ENCODE measurements around the gene LRRC71. TPM values are rescaled to one million over a fixed set of nuclear protein-coding genes. Genes with fewer than 3 reads are reported as not detected.

LRRC71 gene
- total RNA-seq, 4 donors from 2014 or later: not detected

DNA sequence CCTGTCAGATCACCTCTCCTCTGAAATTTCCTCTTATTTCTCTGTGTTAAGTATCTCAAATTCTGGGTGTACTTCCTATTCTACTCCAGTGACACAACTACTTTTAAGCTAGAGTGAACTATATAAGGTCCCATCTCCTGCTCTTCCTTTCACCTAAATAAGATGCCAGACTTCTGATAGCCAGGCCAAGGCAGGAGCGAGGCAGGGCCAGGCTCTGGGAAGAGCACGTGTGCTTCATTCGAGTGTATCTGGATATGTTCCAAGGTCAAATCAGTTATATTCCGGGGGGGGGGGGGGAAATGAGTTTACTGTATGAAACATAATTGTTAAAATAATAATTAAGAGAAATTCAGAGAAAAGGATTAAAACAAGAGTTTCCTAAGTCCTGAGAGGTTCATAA, 60.1 kb downstream of the LRRC71 start:
- no peak overlapping the region for H3K4me3 ChIP-seq
- no peak for TF ChIP-seq POLR2A (IDR thresholded peaks at IDR 0.05)
- TF ChIP-seq, protein P1, sequence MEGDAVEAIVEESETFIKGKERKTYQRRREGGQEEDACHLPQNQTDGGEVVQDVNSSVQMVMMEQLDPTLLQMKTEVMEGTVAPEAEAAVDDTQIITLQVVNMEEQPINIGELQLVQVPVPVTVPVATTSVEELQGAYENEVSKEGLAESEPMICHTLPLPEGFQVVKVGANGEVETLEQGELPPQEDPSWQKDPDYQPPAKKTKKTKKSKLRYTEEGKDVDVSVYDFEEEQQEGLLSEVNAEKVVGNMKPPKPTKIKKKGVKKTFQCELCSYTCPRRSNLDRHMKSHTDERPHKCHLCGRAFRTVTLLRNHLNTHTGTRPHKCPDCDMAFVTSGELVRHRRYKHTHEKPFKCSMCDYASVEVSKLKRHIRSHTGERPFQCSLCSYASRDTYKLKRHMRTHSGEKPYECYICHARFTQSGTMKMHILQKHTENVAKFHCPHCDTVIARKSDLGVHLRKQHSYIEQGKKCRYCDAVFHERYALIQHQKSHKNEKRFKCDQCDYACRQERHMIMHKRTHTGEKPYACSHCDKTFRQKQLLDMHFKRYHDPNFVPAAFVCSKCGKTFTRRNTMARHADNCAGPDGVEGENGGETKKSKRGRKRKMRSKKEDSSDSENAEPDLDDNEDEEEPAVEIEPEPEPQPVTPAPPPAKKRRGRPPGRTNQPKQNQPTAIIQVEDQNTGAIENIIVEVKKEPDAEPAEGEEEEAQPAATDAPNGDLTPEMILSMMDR (IDR thresholded peaks at IDR 0.05): no peak
- H3K9me3 ChIP-seq: no peaks in the 10 kb centered on the region
- H3K27ac ChIP-seq: no peak overlapping the region
- no peak for DNase-seq
- H3K27me3 ChIP-seq: no peaks in the 10 kb centered on the region
- peaks cover 0 to 79% (median 0%) of the 10 kb centered on the region in 3 donors for H3K36me3 ChIP-seq
- no peaks in the 10 kb centered on the region for H3K4me1 ChIP-seq

Small RNA genes within 50 kb of the gene (small RNA-seq; reads per million reads assigned to genes)
- gene MIR765: 0 to 0.06 reads per million in 2 donors

Other genes starting within 250 kb of the LRRC71 start
- gene NES, start 243.2 kb upstream of the LRRC71 start, total RNA-seq: 10 to 100 TPM in 1 of 4 donors, 1 to 10 TPM in 3; 2.8 to 25.6 (median 3.1) TPM
- 1 to 10 TPM in 2 of 4 donors, not detected in 2; 3.6 to 5.0 TPM for gene CRABP2, start 215.0 kb upstream of the LRRC71 start, total RNA-seq
- gene METTL25B, start 192.2 kb upstream of the LRRC71 start, total RNA-seq: 10 to 100 TPM; 33.8 to 95.2 (median 64.9) TPM
- gene ISG20L2, start 191.9 kb upstream of the LRRC71 start, total RNA-seq: 10 to 100 TPM; 22.4 to 47.2 (median 27.9) TPM
- gene MRPL24, start 179.5 kb upstream of the LRRC71 start, total RNA-seq: 10 to 100 TPM; 15.7 to 35.8 (median 22.0) TPM
- 100 to 1,000 TPM; 234 to 309 (median 281) TPM for gene HDGF, start 169.0 kb upstream of the LRRC71 start, total RNA-seq
- 100 to 1,000 TPM in 1 of 4 donors, 10 to 100 TPM in 3; 43.3 to 114 (median 46.3) TPM for gene PRCC, start 153.1 kb upstream of the LRRC71 start, total RNA-seq
- gene SH2D2A, start 103.8 kb upstream of the LRRC71 start, total RNA-seq: 10 to 100 TPM in 1 of 4 donors, 1 to 10 TPM in 2, not detected in 1; 2.7 to 13.5 (median 6.5) TPM
- not detected for gene INSRR, start 61.5 kb upstream of the LRRC71 start, total RNA-seq
- under 1 TPM in 1 of 4 donors, not detected in 3; 0.57 TPM for gene NTRK1, start 59.8 kb upstream of the LRRC71 start, total RNA-seq
- gene PEAR1, start 26.9 kb upstream of the LRRC71 start, total RNA-seq: 10 to 100 TPM in 1 of 4 donors, 1 to 10 TPM in 3; 4.9 to 17.3 (median 7.0) TPM
- gene ARHGEF11, start 125.1 kb downstream of the LRRC71 start, total RNA-seq: 100 to 1,000 TPM in 2 of 4 donors, 10 to 100 TPM in 2; 56.7 to 127 (median 89.9) TPM
- gene ETV3L, start 179.2 kb downstream of the LRRC71 start, total RNA-seq: not detected
- 10 to 100 TPM; 10.7 to 25.8 (median 20.2) TPM for gene ETV3, start 217.8 kb downstream of the LRRC71 start, total RNA-seq

All from Peyer's patch (tissue), 4 donors.